GM19238 (cell line): Measurements from ENCODE around the gene KRTAP1-3.
"Not testable (repeated sequence)": the region's sequence is repeated elsewhere in the genome, so short reads cannot be mapped to it uniquely, and the experiment has no call there.

Experiments
- DNase-seq: peaks from one replicate; pipeline ENCODE4 v3.0.0; 2011; ENCODE audit warnings: low spot score; ENCODE audit not compliant: insufficient read length

KRTAP1-3 gene

DNA sequence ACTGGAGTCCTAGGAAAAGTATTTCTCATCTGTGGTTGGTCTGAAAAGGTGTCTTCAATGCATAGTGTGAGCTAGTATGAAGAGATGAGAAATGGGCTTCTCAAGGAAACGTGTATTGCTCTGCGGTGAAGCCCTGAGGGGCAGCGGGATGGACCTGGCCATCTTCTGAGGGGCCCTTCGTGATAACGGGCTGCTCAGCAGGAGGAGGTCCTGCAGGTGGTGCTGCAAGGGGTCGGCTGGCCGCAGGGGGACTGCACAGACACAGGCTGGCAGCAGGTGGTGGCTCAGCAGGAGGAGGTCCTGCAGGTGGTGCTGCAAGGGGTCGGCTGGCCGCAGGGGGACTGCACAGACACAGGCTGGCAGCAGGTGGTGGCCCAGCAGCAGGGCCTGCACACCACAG, 19.9 kb upstream of the KRTAP1-3 start:
- not testable (repeated sequence) for DNase-seq

- no peak for DNase-seq
Measured at GRCh38 chr17:41054025-41054424, 19.4 kb upstream of the KRTAP1-3 start.

DNA sequence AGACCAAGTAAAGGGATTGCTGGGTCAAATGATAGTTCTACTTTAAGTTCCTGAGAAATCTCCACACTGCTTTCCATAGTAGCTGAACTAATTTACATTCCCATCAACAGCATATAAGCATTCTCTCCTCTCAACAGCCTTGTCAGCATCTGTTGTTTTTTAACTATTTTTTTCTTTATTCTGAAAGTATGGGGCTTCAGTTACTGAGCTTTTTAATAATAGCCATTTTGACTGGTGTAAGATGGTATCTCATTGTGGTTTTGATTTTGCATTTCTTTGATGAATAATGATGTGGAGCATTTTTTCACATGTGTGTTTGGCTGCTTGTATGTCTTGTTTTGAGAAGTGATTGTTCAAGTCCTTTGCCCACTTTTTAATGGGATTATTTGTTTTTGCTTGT, 17.9 kb upstream of the KRTAP1-3 start:
- no peak for DNase-seq

DNA sequence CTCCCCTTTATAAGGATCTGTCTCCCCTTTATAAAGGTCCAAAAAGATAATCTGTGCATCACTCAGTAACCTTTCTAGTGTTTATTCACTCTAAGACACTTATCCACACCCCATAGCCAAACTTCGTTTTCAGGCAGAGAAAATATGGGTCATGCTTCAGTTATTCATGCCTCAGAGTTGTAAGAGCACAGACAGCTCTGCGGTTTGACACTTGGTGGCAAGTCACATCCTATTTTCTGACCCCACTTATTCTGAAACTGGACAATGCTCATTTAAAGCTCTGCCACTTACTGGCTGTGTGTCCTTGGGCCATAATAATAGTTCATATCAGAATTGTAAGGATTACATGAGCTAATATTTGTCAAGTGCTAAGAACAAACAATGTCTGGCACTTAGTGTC, 14.4 kb upstream of the KRTAP1-3 start:
- no peak for DNase-seq

GRCh38 chr17:41048441-41048840, 13.8 kb upstream of the KRTAP1-3 start:
- no peak for DNase-seq

GRCh38 chr17:41046735-41047465, 12.2 kb upstream of the KRTAP1-3 start, which contains the start of gene KRTAP2-1:
Gene KRTAP2-1, minus strand, starts transcription at chr17:41047316. Its CDS starts 49 bp downstream, at chr17:41047267.
- DNase-seq: not testable (repeated sequence)

DNA sequence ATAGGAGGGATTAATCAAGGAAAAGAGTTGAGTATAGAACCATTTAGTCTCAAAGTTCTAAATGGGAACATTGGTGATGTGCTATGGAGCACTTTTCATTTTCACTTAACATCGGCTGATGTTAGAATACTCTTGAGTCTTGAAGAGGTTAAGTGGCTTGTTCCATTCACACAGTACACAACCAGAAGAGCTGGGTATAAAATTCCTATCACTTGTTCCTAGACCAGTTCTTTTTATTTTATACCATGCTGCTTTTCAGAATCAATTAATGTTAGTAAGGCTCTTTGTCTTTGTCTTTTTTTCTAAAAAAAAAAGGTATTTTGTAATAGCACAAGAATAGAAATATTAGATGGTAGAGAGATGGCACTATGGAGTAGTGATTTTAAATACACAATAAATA, 8.3 kb upstream of the KRTAP1-3 start:
- DNase-seq: no peak

DNA sequence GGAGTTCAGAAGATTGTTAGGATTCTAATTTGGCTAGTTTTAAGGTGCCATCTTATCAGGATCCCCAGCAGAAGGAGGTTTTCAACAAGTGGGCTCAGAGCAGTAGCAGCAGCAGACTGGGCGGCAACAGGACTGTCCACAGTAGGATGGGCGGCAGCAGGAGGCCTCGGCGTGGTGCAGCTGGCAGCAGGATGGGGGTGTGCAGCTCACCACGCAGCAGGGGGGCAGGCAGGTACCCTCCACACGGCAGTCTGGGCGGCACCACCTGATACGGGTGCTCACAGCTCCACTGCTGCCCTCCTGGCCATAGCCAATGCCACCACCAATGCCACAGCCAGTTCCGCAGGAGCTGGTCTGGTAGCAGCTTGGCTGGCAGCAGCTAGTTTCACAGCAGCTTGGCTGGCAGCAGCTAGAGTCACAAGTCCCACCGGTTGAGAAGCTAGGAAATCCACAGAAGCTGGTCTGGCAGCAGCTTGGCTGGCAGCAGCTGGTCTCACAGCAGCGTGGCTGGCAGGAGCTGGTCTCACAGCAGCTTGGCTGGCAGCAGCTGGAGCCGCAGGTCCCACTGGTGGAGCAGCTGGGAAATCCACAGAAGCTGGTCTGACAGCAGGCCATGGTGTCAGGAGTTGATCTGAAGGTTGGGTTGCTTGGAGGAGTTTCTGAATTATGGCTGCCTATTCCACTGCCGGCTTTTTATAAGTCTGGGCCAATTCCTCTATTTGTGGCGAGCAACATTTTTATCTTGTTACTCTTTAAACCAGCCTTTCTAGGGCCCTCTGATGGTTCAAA, 6.3 kb upstream of the KRTAP1-3 start, which contains the start of gene KRTAP1-1:
TSS of gene KRTAP1-1 (minus strand) at position 668 of the 789 bp plus-strand sequence. CDS start at position 615, 53 bp downstream.
- DNase-seq: not testable (repeated sequence)

- DNase-seq: no peak
Measured at GRCh38 chr17:41037853-41038350, 3.2 kb upstream of the KRTAP1-3 start.

GRCh38 chr17:41029633-41030245, 4.9 kb downstream of the KRTAP1-3 start, which contains the start of gene KRTAP1-4:
Gene KRTAP1-4, minus strand, starts transcription at chr17:41030195. Its CDS starts 117 bp downstream, at chr17:41030078.
- DNase-seq: no peak

DNA sequence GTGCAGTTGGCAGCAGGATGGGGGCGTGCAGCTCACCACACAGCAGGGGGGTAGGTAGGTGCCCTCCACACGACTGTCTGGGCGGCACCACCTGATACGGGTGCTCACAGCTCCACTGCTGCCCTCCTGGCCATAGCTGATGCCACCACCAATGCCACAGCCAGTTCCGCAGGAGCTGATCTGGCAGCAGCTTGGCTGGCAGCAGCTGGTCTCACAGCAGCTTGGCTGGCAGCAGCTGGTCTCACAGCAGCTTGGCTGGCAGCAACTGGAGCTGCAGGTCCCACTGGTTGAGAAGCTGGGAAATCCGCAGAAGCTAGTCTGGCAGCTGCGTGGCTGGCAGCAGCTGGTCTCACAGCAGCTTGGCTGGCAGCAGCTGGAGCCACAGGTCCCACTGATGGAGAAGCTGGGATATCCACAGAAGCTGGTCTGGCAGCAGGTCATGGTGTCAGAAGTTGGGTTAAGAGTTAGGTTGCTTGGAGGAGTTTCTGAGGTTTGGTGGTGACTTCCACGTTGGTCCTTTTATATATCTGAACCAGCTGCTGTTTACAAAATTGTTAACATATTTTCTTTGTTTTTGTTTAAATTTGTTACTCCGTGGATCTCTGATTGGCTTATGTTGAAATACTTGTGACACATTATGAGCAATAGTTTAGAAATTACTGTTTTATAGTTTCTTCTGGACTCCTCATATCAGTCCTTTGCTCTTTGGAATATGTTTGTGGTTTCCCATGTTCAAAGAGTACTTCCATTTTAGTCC, 7.8 kb downstream of the KRTAP1-3 start, which contains the start of gene KRTAP1-5:
TSS of gene KRTAP1-5 (minus strand) at position 494 of the 757 bp plus-strand sequence. CDS start at position 441, 53 bp downstream.
- DNase-seq: no peak

- no peak for DNase-seq
Measured at GRCh38 chr17:41024697-41025096, 10.0 kb downstream of the KRTAP1-3 start.

DNA sequence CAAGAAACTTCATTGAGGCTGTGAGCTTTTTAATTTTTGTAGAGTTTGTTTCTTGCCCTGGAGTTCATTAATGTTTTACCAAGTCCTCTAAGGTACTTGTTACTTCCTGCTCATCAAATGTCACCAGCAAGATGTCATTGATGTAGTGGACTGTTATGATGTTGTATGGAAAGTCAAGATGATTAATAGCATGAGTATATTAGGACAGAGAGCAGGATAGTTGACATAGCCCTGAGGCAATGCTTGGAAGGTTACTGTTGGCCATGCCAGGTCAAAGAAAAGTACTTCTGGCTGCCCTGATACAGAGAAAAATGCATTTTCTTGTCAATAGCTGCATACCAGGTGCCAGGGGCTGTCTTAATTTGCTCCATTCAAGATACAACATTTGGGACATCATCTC, 14.3 kb downstream of the KRTAP1-3 start:
- no peak for DNase-seq

DNA sequence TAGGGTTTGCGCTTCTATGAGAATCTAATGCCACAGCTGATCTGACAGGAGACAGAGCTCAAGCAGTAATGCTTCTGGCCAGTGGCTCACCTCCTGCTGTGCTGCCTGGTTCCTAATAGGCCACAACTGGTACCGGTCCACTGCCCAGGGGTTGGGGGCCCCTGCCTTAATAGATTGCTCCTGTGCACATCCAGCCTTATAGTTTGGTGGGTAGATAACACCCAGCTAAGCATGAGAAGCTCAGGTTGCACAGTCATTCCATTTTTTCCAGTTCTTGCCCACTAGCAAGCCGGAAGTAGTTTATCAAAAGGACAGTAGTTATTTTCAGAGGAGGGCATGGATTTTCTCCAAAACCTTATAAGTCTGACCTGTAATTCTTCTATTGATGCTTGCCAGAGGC, 15.3 kb downstream of the KRTAP1-3 start:
- DNase-seq: no peak

DNA sequence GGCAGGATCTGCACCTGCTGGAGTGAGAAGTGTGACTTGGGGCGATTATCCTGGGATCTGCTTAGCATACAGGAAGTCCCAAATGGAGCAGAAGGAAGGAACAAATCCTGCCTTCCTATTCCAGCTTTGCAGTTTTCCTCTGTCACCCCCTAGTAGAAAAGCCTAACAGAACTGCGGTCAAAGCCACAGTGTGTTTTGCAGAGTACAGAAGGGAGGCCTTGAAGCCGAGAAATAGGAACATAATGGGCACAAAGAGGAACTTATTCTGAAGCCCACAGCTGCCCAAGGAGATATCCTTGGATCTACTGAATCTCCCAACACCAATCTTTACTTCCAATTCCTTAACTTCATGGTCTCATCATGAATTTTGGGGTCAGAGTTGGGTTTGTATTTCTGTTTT, 16.1 kb downstream of the KRTAP1-3 start:
- no peak for DNase-seq

DNA sequence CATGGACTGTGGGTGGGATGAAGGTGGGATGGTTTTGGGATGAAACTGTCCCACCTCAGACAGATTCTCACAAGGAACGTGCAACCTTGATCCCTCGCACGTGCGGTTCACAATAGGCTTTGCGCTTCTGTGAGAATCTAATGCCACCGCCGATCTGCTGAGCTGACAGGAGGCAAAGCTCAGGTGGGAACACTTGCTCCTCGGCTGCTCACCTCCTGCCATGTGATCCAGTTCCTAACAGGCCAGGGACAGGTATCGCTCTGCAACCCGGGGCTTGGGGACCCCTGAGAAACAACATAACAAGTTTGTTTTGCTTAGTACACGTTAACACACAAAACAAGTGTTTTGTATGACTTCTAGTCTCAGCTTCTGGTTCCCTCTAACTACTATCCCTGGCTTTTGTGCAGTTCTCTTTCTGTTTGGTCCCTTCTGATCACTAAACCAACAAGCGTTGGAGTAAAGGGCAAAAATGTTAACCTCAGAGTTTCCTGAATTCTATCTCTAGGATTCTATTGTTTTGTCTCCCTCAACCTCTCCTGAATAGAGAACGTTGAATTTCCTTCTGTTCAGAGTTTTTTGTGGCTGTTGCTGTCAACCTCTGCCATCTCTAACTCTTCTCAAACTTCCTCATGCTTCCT, 18.0 kb downstream of the KRTAP1-3 start:
- no peak for DNase-seq

- no peak for DNase-seq
Measured at GRCh38 chr17:41015454-41015853, 19.2 kb downstream of the KRTAP1-3 start.

- no peak for DNase-seq
Measured at GRCh38 chr17:41013606-41014005, 21.1 kb downstream of the KRTAP1-3 start.

GRCh38 chr17:41013181-41013580, 21.5 kb downstream of the KRTAP1-3 start:
- no peak for DNase-seq
